ENCODE measurements around the gene CNOT10. TPM values are rescaled to one million over a fixed set of nuclear protein-coding genes. Genes with fewer than 3 reads are reported as not detected.

CNOT10 gene
- total and polyA plus RNA-seq, 3 experiments from 2014 or later = 29.4 to 63.1 (median 54.9) TPM

DNA sequence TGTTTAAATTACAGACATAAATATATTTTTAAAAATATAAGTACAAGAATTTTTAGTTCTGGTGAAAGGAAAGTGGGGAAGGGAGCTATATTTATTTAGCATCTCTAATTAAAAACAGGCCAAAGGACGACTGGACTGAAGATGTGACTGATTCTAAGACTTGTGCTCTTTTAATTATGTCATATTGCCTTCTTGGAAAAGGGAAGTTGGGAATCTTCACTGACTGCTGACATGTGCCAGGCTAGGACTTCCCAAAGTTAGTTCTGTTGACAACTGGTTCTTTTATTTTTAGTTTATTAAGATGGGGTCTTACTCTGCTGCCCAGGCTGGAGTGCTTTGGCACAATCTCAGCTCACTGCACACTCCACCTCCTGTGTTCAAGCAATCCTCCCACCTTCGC is 13.5 kb downstream of the CNOT10 start:
- peak overlapping the region in 1 of 8 donors; percentile 17 for H3K27ac Mint-ChIP-seq
- H3K4me3 ChIP-seq (ENCODE audit: low read length) = no peak overlapping the region
- H3K9me3 Mint-ChIP-seq = no peaks in the 10 kb centered on the region
- ChIA-PET CTCF (interaction anchor here (1.0 kb wide), 1 partner anchor 9 kb away, joined by 3 read pairs; no protein-coding TSS in a partner anchor), POLR2A (no interaction called here)
- H3K4me3 Mint-ChIP-seq = no peak overlapping the region
- H3K27ac ChIP-seq (ENCODE audit: low read depth, low read length) = no peak overlapping the region
- H3K36me3 ChIP-seq (ENCODE audit: insufficient read depth, low read length) = no peaks in the 10 kb centered on the region
- H3K4me1 Mint-ChIP-seq = peaks cover 22 to 43% (median 30%) of the 10 kb centered on the region in 3 donors
- H3K36me3 Mint-ChIP-seq = peaks cover 3 to 21% (median 10%) of the 10 kb centered on the region in 3 donors
- H3K9me3 ChIP-seq (ENCODE audit: low read length) = no peaks in the 10 kb centered on the region
- no peaks in the 10 kb centered on the region for H3K27me3 Mint-ChIP-seq
- no peak for DNase-seq
- no peaks in the 10 kb centered on the region for H3K27me3 ChIP-seq (ENCODE audit: insufficient read depth, low read length, poor library complexity, severe bottlenecking)
- no peaks in the 10 kb centered on the region for H3K4me1 ChIP-seq (ENCODE audit: insufficient read depth, low read length)

DNA sequence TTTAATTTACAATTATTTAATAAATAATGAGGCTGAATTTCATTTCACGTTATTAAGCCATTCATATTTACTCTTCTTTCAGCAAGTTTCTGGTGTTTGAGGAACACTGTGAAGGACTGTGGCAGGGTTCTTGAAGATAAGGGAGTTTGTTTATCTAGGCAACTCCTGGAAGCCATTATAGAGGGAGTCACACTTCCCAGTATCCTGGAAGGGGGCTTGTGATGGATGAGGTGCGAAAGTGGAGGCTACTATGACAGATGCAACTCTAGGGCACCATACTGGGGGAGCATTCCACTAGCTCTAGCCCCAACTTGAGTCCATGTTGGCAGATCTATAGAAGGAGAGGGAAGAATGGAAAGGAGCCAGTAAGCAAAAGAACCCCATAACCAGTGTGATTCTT is 14.4 kb downstream of the CNOT10 start:
- Histone ChIP-seq H3K4me1 (ENCODE audit: insufficient read depth, low read length) (no peaks in the 10 kb centered on the region), H3K27me3 (ENCODE audit: insufficient read depth, low read length, poor library complexity, severe bottlenecking) (no peaks in the 10 kb centered on the region), H3K9me3 (ENCODE audit: low read length) (no peaks in the 10 kb centered on the region), H3K27ac (ENCODE audit: low read depth, low read length) (no peak overlapping the region), H3K4me3 (ENCODE audit: low read length) (no peak overlapping the region), H3K36me3 (ENCODE audit: insufficient read depth, low read length) (no peaks in the 10 kb centered on the region)
- H3K4me1 Mint-ChIP-seq = peaks cover 23 to 46% (median 34%) of the 10 kb centered on the region in 3 donors
- H3K9me3 Mint-ChIP-seq = no peaks in the 10 kb centered on the region
- peaks cover 3 to 23% (median 12%) of the 10 kb centered on the region in 3 donors for H3K36me3 Mint-ChIP-seq
- ChIA-PET CTCF (no interaction called here), POLR2A (no interaction called here)
- DNase-seq = no peak
- peak overlapping the region in 2 of 8 donors; percentile 18 to 96 for H3K27ac Mint-ChIP-seq
- peak overlapping the region in 1 of 7 donors; percentile 57 for H3K4me3 Mint-ChIP-seq
- no peaks in the 10 kb centered on the region for H3K27me3 Mint-ChIP-seq

GRCh38 chr3:32700244-32700643 is 15.3 kb downstream of the CNOT10 start:
- H3K4me1 Mint-ChIP-seq = peaks cover 19 to 43% (median 32%) of the 10 kb centered on the region in 3 donors
- Histone ChIP-seq H3K4me1 (ENCODE audit: insufficient read depth, low read length) (peaks cover 2% of the 10 kb centered on the region), H3K36me3 (ENCODE audit: insufficient read depth, low read length) (no peaks in the 10 kb centered on the region), H3K27me3 (ENCODE audit: insufficient read depth, low read length, poor library complexity, severe bottlenecking) (no peaks in the 10 kb centered on the region), H3K27ac (ENCODE audit: low read depth, low read length) (no peak overlapping the region), H3K9me3 (ENCODE audit: low read length) (no peaks in the 10 kb centered on the region), H3K4me3 (ENCODE audit: low read length) (no peak overlapping the region)
- peaks cover 3 to 20% (median 12%) of the 10 kb centered on the region in 3 donors for H3K36me3 Mint-ChIP-seq
- no peak overlapping the region for H3K27ac Mint-ChIP-seq
- ChIA-PET POLR2A (no interaction called here), CTCF (no interaction called here)
- H3K4me3 Mint-ChIP-seq = no peak overlapping the region
- no peak for DNase-seq
- H3K9me3 Mint-ChIP-seq = no peaks in the 10 kb centered on the region
- H3K27me3 Mint-ChIP-seq = no peaks in the 10 kb centered on the region

DNA sequence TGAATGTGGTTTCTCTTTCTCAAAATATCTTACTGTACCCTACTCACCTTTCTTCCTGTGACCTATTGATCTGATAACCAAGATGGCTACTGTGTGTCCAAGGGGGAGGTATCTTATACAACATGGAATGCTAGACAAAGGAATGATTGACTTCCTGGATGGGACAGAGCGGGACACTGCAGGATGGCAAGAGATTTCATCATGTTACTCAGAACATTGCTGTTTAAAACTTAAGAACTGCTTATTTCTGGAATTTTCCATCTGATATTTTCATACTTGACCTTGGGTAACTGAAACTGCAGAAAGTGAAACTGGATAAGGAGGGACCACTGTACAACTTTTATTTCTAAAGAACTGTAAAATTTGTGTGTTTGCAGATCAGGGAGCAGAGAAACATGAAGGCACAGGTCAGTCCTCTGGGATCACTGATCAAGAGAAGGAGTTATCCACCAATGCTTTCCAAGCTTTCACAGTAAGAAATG is 18.5 kb downstream of the CNOT10 start:
- no peak for DNase-seq
- Mint-ChIP-seq H3K27ac (peak overlapping the region in 3 of 8 donors; percentile 53 to 77 (median 75)), H3K4me3 (no peak overlapping the region), H3K9me3 (no peaks in the 10 kb centered on the region), H3K27me3 (no peaks in the 10 kb centered on the region), H3K36me3 (peaks cover 5 to 30% (median 11%) of the 10 kb centered on the region in 3 donors), H3K4me1 (peaks cover 18 to 41% (median 40%) of the 10 kb centered on the region in 3 donors)
- Histone ChIP-seq H3K9me3 (ENCODE audit: low read length) (no peaks in the 10 kb centered on the region), H3K27ac (ENCODE audit: low read depth, low read length) (no peak overlapping the region), H3K27me3 (ENCODE audit: insufficient read depth, low read length, poor library complexity, severe bottlenecking) (no peaks in the 10 kb centered on the region), H3K36me3 (ENCODE audit: insufficient read depth, low read length) (no peaks in the 10 kb centered on the region), H3K4me1 (ENCODE audit: insufficient read depth, low read length) (peaks cover 6% of the 10 kb centered on the region), H3K4me3 (ENCODE audit: low read length) (no peak overlapping the region)
- CTCF ChIA-PET = no interaction called here
- POLR2A ChIA-PET = no interaction called here

- peaks cover 6% of the 10 kb centered on the region for H3K4me1 ChIP-seq (ENCODE audit: insufficient read depth, low read length)
- no peak overlapping the region for H3K27ac ChIP-seq (ENCODE audit: low read depth, low read length)
- DNase-seq = no peak
- POLR2A ChIA-PET = no interaction called here
- no peaks in the 10 kb centered on the region for H3K27me3 ChIP-seq (ENCODE audit: insufficient read depth, low read length, poor library complexity, severe bottlenecking)
- CTCF ChIA-PET = no interaction called here
- peaks cover 7% of the 10 kb centered on the region for H3K36me3 ChIP-seq (ENCODE audit: insufficient read depth, low read length)
- peaks cover 17 to 45% (median 36%) of the 10 kb centered on the region in 3 donors for H3K4me1 Mint-ChIP-seq
- H3K36me3 Mint-ChIP-seq = peaks cover 9 to 42% (median 18%) of the 10 kb centered on the region in 3 donors
- H3K4me3 Mint-ChIP-seq = no peak overlapping the region
- H3K9me3 Mint-ChIP-seq = no peaks in the 10 kb centered on the region
- H3K9me3 ChIP-seq (ENCODE audit: low read length) = no peaks in the 10 kb centered on the region
- no peaks in the 10 kb centered on the region for H3K27me3 Mint-ChIP-seq
- H3K4me3 ChIP-seq (ENCODE audit: low read length) = no peak overlapping the region
- peak overlapping the region in 1 of 8 donors; percentile 52 for H3K27ac Mint-ChIP-seq
These were observed 20.2 kb downstream of the CNOT10 start for GRCh38 chr3:32705232-32705631.

GRCh38 chr3:32706348-32707025 is 21.5 kb downstream of the CNOT10 start:
- Mint-ChIP-seq H3K27ac (no peak overlapping the region), H3K4me1 (peaks cover 16 to 42% (median 28%) of the 10 kb centered on the region in 3 donors), H3K9me3 (no peaks in the 10 kb centered on the region), H3K36me3 (peaks cover 9 to 51% (median 20%) of the 10 kb centered on the region in 3 donors), H3K27me3 (no peaks in the 10 kb centered on the region), H3K4me3 (no peak overlapping the region)
- H3K27ac ChIP-seq (ENCODE audit: low read depth, low read length) = no peak overlapping the region
- no peaks in the 10 kb centered on the region for H3K9me3 ChIP-seq (ENCODE audit: low read length)
- DNase-seq = no peak
- peaks cover 6% of the 10 kb centered on the region for H3K4me1 ChIP-seq (ENCODE audit: insufficient read depth, low read length)
- ChIA-PET POLR2A (no interaction called here), CTCF (no interaction called here)
- peaks cover 18% of the 10 kb centered on the region for H3K36me3 ChIP-seq (ENCODE audit: insufficient read depth, low read length)
- H3K4me3 ChIP-seq (ENCODE audit: low read length) = no peak overlapping the region
- H3K27me3 ChIP-seq (ENCODE audit: insufficient read depth, low read length, poor library complexity, severe bottlenecking) = no peaks in the 10 kb centered on the region

DNA sequence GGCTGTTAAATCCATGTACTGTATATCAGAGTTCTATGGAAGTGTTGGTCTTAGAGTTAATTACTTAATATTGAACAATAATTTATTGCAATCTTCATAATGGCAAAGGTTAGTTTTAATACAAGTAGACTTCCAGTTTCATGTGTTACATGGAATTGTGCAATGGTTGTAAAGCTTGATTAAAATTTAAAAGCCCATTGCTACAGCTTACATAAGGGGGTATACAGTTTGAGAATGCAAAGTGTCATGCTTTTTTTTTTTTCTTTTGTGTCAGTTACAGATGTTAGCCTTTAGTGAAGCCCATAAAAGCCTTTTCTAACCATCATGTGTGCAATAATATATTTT is 22.0 kb downstream of the CNOT10 start:
- H3K4me1 ChIP-seq (ENCODE audit: insufficient read depth, low read length) = peaks cover 6% of the 10 kb centered on the region
- H3K27ac ChIP-seq (ENCODE audit: low read depth, low read length) = no peak overlapping the region
- no peak overlapping the region for H3K4me3 ChIP-seq (ENCODE audit: low read length)
- no peaks in the 10 kb centered on the region for H3K9me3 Mint-ChIP-seq
- peaks cover 15 to 39% (median 26%) of the 10 kb centered on the region in 3 donors for H3K4me1 Mint-ChIP-seq
- H3K27ac Mint-ChIP-seq = peak overlapping the region in 1 of 8 donors; percentile 9
- H3K9me3 ChIP-seq (ENCODE audit: low read length) = no peaks in the 10 kb centered on the region
- H3K36me3 Mint-ChIP-seq = peaks cover 9 to 56% (median 22%) of the 10 kb centered on the region in 3 donors
- H3K27me3 ChIP-seq (ENCODE audit: insufficient read depth, low read length, poor library complexity, severe bottlenecking) = no peaks in the 10 kb centered on the region
- DNase-seq = no peak
- peaks cover 19% of the 10 kb centered on the region for H3K36me3 ChIP-seq (ENCODE audit: insufficient read depth, low read length)
- no peak overlapping the region for H3K4me3 Mint-ChIP-seq
- no peaks in the 10 kb centered on the region for H3K27me3 Mint-ChIP-seq
- ChIA-PET CTCF (no interaction called here), POLR2A (no interaction called here)

DNA sequence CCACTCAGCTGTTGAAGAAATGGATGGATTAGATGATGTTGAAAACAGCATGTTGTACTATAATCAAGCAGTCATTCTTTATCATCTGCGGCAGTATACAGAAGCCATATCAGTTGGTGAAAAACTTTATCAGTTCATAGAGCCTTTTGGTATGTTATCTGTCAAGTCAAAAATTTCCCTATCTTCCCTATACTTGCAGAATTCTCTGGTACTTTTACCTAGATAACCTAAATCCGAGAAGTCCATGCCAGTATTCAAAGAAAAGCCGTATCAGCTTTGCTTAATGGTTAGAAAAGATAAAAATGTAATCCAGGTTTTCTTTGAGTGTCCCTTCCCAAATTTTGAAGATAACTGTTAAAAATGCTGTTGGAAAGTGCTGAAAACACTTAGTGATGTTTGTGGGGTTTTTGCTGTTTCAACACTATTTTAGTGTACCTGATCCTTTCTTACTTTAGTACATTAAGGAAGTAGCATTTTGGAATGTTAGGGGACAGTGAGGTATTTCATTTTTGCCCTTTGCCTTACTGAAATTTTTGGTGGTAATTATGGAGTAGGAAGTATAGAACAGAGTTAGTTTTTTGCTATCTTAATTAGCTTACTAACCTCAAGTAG is 23.8 kb downstream of the CNOT10 start:
- H3K9me3 Mint-ChIP-seq = no peaks in the 10 kb centered on the region
- H3K27me3 Mint-ChIP-seq = no peaks in the 10 kb centered on the region
- no peaks in the 10 kb centered on the region for H3K27me3 ChIP-seq (ENCODE audit: insufficient read depth, low read length, poor library complexity, severe bottlenecking)
- peak overlapping the region; percentile 36 for H3K27ac ChIP-seq (ENCODE audit: low read depth, low read length)
- DNase-seq = no peak
- H3K36me3 Mint-ChIP-seq = peaks cover 9 to 66% (median 21%) of the 10 kb centered on the region in 3 donors
- no peak overlapping the region for H3K4me3 Mint-ChIP-seq
- POLR2A ChIA-PET = no interaction called here
- H3K4me1 ChIP-seq (ENCODE audit: insufficient read depth, low read length) = peaks cover 6% of the 10 kb centered on the region
- H3K4me3 ChIP-seq (ENCODE audit: low read length) = no peak overlapping the region
- peak overlapping the region in 3 of 8 donors; percentile 54 to 81 (median 70) for H3K27ac Mint-ChIP-seq
- H3K36me3 ChIP-seq (ENCODE audit: insufficient read depth, low read length) = peaks cover 19% of the 10 kb centered on the region
- H3K4me1 Mint-ChIP-seq = peaks cover 8 to 32% (median 13%) of the 10 kb centered on the region in 3 donors
- CTCF ChIA-PET = no interaction called here
- no peaks in the 10 kb centered on the region for H3K9me3 ChIP-seq (ENCODE audit: low read length)

All from CD8-positive, alpha-beta memory T cell (primary cell).